Central memory CD4-positive, alpha-beta T cell (primary cell): ENCODE results near the gene MYO10.
"Not testable (repeated sequence)": the region's sequence is repeated elsewhere in the genome, so short reads cannot be mapped to it uniquely, and the experiment has no call there.

Experiments
- DNase-seq: peaks from one replicate; pipeline ENCODE4 v3.0.0; 2022

Gene MYO10

DNA sequence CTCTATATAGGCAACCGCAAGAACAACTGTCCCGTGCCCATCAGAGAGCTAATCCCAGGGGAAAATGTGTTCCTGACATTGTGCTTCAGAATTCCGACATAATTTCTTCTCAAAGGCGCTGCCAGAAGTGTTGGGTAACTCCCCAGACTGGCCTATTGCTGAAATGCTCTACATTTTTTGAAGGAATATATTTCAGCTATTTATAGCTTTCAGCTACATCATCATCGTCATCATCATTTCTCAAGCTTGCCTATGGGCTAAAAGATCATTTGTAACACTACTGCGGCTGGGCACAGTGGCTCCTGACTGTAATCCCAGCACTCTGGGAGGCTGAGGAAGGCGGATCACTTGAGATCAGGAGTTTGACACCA lies 49.7 kb downstream of the MYO10 start:
- no peak for DNase-seq

DNA sequence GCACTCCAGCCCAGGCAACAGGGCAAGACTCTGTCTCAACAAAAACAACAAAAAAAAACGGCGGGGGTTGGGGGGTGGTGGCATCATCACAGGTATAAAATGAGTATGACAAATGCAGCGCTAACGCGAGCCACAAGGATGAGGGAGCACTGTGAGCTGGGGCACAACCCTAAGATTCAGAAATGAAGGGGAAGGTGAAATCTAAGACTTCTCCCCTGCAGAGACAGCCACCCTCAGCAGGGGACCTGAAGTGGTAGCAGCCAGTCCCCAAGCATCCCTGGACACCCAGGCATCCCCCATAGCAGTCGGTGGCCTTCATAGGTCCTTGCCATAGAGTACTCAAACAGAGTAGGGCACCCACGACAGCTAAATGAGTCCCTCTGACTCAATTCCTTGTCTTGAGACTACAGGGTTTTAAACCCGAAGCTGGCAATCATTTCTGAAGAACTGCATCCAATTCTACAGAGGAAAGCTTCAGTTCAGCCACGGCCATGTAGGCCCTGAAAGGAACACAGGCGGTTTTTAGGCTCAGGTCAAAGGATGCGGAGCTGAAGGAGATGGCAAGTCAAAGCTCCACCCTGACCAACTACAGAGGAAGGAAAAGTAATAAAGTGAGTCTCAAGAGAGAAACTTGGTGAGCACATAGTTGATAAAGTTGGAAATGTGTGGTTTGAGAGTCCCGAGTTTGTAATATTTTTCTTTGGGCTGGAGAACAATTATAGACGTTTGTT lies 50.3 kb downstream of the MYO10 start:
- no peak for DNase-seq

DNA sequence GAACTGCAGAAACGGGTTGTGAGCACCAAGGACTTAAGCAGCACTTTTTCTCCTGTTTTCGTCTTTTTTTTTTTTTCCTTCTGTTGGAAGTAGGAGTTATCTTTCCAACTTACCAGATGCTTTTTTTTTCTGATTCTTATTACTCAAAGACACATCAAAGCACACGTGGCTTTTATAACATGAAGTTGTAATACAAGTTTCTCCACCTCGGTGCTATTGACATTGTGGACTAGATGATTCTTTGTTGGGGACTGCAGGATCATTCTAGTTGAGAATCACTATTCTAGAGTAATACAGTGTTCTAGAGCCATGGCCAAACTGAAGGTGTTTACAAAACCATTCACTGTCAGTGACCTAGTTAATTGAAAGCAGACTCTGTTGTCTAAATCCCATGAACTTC lies 51.5 kb downstream of the MYO10 start:
- DNase-seq = no peak

DNA sequence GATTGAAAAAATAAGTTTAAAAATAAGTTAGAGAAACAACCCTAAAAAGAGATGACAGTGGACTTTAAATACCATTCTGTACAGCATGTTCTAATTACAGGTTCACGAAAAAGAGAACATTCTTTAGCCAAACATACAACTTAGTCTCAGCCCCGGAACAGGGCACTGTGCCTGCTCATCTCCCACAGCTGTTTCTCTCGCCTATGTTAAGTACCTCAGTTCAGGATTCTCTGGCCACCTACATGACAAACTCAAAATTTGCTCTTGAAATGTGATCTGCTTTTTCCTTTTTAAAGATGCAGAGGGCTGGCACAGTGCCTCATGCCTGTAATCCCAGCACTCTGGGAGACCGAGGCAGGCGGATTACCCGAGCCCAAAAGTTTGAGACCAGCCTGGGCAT lies 52.3 kb downstream of the MYO10 start:
- no peak for DNase-seq

DNA sequence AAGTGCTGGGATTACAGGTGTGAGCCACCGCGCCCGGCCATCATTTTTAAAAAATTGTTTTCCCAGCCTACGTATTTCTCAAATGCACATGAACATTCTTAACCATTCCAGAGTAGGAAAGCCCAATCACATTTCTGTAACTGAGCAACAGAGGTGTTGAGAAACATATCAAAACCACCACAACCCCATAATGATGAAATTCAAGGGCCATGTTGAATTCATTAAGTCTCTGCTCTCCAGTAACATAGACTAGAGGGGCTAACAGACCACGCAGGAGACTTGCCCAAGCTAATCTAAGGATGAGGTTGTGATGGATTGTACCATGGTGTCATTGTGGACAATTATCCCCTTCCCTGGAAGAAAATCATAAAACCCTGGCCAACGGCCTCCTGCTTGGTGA lies 52.9 kb downstream of the MYO10 start:
- no peak for DNase-seq

DNA sequence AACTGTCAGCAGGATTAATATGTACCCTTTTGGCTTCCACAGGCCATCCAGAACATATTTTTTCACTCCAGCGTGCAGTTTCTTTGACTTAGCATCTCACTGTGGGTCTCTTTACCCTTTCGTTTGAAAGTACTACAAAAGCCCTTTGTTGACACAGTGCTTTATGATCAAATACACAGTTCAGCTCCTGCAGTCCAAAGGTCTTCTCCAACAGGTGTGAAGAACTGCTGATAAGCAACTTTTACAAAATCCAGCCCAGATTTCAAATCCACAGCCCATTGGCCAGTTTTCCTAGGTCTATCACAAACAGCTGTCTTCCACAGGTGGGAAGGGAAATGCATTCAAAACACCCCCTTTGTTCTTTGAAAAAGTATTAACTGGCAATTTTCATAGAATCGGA lies 54.8 kb downstream of the MYO10 start:
- no peak for DNase-seq

DNA sequence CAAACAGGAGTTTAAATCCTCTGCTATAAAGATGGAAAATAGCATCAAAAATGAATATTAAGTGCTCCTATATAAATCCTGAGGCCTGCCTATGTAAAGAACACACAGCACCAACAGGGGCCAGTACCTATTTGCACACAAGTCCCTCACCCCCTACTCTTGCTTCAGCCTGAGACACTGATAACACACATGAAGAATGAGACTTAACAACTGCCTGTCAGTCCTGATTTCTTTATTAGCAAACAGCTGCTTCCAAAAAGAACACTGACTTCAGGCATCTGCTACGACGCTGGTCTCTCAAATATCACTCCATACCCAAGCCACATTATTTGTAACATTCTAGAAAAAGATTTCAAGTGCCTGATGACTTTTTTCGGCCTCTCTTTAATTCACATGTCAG lies 55.5 kb downstream of the MYO10 start:
- no peak for DNase-seq

DNA sequence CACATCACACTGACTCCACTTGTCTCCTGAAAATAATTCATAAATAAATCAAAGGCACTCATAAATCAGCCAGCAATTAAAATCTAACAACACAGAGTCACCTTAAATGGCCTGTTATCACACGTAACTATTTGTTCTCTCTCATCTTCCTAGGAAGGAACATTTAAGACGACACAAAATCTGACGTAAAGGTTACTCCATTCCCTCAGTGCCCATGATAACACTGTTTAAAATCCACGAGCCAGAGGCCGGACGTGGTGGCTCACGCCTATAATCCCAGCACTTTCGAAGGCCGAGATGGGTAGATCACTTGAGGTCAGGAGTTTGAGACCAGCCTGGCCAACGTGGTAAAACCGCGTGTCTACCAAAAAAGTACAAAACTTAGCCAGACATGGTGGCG lies 56.4 kb downstream of the MYO10 start:
- no peak for DNase-seq

DNA sequence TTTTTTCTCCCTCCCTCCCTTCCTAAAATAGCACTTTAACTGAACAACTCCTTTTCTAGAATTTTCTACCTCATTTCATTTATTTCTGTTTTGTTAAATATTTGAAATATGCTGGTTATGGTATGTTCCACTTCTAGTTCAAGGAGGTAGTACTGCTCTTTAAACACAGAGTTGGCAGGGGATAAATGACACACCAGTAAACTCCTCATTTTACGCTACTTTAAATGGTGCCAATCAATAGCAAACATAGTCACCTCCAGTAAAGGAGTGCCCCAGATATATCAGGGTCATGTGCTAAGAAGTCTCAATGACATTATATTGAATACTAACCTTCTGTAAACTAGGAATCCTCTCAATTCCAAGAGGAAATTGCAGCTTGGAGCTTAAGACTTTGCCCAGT lies 56.9 kb downstream of the MYO10 start:
- DNase-seq = no peak

DNA sequence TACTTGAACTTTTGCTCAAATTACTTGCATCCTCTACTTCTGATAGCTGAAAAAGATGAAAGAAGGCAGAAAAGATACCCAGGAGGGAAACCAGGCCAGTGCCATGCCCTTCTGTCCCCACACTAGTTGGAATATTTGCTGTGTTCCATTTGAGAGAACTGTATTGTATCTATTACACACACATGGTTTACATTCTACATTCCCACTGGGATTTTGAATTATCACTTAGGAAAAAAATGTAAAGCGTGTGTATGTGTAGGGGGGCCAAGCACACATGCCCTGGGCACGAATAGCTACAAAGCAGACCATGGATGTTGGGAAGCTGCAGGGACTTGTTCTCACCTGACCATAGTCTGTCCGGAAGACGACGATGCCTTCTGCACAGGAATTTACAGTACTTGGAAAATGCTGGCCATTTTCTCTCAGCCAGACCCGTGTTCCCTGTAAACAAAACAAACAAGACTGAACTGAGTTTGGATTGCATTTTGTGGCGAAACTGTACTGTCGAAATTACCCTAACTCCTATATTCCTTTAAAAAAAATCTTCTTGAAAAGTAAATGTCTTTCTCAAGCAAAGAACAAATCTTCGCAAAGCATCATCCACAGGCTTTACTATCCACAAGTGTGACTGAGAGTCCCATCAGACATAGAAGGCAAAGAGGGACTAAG lies 58.7 kb downstream of the MYO10 start:
- no peak for DNase-seq

DNA sequence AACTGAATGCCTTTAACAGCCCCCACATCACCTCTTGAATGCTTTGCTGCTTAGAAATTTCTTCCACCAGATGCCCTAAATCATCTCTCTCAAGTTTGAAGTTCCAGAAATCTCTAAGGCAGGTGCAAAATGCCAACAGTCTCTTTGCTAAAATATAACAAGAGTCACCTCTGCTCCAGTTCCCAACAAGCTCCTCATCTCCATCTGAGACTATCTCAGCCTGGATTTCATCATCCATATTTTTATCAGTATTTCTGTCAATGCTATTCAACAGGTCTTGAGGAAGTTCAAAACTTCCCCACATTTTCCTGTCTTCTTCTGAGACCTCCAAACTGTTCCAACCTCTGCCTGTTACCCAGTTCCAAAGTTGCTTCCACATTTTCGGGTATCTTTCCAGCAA lies 61.7 kb downstream of the MYO10 start:
- DNase-seq = not testable (repeated sequence)

DNA sequence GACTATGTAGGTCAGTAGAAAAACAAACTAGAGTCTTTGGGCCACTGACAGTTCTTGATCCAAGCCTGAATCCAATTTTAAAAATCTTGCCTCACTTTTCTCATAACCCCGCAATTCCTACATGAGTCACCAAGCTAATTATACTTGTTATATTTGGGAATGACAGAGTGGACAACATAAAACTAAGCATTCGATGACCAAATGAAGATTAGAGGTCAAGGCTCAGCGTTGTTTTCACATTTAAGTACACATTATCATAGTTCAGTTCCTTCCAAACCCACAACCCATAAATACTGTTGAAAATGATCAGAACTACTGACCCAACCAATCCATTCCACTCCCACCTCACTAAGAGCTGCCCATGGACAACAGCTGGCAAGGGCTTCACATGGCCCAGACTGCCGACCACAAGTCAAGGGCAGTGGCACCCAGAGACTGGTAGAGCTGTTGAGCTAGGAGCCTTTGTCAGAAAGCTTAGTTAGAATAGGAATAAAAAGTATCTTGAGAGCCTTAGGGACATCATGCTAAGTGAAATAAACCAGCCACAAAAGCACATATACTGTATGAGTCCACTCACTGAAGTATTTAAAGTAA lies 64.2 kb downstream of the MYO10 start:
- DNase-seq = no peak

DNA sequence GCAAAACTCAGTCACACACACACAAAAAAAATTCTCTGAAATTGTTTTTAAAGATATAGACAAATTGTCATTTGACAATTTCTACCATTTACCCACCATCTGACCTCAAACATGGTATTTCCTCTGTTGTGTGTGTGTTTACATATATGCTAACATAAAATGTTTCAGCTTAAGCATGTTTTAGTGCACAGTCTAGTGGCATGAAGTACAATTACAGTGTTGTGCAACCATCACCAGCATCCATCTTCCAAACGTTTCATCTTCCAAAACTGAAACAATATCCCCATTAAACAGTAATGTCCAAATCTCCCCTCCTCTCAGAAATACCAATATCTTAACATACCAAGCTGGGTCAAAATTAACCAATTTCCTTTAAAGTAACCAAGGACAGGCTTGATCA lies 65.2 kb downstream of the MYO10 start:
- DNase-seq = no peak

DNA sequence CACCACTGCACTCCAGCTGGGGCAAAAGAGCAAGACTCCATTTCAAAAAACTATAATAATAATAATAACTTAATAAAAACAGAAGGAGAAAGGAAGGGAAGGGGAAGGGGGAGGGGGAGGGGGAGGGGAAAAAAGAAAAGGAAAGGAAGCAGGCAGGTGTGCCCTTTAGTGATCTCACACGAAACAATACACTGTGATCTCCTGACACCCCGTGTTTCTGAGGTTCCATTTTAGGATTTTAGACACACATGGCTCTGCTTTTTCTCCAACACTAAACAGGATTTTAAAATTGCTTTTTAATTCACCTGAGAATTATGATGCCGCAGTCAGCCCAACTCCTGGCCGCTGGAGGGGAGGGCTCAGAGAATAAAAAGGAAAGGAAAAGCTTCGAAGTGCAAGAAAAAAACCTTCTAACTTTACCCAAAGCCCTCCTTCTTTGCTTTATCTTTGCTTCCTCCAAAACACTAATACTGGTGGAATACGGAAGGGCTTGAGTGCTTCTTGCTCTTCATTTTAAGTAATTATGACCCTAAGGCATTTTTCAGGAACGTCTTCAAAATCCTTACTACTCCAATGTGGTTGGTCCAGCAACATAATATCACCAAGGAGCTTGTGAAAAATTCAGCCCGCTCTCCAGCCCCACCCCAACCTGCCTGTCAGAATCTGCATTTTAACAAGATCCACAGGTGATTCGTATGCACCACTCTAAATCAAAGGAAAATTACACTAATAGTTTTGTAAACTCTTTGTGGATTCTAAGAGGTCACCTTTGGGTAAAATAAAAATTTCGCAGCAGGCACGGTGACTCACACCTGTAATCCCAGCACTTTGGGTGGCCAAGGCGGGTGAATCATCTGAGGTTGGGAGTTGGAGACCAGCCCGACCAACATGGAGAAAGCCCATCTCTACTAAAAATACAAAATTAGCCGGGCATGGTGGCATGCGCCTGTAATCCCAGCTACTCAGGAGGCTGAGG lies 66.0 kb downstream of the MYO10 start:
- DNase-seq = no peak

DNA sequence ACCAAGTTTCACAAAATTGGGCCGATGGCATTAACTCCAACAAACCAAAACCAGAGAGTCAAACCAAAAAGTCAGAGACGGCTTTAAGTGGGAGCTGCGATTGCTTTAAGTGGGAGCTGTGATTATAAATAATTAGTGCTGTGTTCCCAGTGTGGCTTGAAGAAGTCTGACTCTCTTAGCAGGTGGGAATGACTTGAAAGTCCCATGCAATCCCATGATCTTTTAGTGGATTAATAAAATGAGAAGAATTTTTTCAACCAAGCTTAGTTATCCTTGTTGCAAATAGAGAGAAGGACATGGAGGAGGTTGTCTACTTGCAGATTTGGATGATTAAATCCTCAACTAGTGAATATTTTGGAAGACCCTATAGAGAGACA lies 68.5 kb downstream of the MYO10 start:
- DNase-seq = no peak

DNA sequence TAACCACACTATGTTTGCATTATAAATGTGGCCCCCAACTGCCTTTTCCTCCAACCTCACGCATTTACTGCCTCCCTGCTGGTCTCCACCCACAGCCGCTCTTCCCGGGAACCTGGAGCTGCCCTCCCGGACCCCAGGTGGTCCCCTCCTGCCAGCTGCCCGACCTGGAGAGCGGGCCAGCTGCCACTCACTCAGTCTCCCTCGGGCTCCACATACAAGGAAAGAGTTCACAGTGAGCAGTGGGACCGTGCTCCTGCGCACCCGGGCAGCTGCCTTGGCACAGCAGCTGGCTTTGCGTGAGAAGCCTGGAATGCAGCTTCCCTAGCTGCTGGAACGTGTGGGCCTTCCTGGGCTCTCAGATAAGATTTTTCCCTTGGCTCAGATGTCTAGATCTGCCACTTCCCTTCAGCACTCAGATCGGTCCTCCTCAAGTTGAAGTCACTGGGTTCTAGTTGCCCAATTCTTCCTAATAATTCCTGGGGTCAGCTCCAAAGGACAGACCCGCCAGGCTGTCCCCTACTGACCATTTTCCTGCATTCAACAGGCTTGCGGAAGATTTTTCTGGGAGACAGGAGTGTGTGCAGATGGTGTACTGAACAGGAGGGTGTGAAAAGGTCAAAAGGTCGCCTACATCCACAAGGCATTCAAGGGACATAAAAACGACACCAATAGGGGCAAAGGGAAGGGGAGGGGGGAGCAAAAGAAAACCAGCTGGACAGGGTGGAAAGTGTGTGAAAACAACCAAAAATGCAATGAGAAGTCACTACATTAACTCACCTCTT lies 69.1 kb downstream of the MYO10 start:
- DNase-seq = no peak

DNA sequence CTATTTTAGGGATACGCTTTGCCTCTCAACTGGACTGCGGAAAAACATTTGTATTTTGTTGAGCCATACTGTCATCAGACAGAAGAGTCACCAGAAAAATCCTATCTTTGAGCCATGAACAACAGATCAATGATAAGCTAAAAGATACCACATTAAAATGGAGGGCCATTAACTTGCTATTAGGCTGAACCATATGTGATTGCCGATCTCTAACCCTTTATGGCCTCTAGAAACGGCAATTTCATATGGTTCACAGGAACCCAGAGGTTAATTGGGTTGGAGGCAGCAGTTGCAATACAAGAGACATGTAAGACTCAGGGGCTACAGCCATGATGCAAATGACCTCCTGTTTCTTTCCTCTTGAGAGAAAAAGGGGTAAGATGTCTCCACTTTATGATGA lies 69.8 kb downstream of the MYO10 start:
- no peak for DNase-seq

DNA sequence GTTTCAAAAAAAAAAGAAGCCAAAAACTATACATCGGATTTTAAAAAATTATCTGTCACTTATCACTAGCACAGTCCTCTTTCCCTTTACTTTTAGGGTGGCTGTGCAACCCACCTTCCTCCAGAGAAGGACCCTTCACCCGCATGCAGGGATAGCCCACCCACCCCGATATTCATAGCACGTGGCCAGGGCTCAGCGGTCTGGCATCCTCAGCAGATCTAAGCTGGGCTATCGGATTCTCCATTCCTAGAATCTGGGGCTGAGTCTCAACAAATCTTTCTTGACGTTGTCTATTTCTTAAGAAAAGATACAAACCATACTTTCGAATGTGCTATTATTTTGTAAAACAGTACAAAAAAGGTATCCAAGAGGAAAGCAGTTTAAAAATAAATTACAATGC lies 70.9 kb downstream of the MYO10 start:
- DNase-seq = no peak

DNA sequence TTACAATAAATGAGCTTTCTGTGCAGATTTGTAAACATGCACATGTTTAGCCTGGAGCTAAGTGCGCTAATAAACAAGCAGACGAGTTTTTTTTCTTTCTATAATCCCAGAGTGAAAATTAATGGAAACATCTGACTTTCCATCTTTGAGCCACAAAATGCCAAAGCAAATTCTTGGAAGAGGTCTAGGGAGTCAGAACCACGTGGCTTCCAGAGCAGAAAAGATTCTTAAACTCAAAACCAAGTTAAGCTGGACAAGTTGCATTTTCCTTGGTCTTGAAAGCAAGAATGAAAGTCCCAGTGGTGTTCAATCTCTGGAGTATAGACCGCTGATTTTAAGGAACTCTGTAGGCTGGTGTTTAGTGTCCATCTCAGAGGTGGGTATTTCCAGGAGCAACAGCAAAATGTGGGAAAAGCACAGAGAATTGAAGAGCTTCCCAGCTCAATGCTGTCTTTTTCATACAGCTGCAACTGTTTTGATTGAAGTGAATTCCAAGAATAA lies 71.4 kb downstream of the MYO10 start:
- no peak for DNase-seq

DNA sequence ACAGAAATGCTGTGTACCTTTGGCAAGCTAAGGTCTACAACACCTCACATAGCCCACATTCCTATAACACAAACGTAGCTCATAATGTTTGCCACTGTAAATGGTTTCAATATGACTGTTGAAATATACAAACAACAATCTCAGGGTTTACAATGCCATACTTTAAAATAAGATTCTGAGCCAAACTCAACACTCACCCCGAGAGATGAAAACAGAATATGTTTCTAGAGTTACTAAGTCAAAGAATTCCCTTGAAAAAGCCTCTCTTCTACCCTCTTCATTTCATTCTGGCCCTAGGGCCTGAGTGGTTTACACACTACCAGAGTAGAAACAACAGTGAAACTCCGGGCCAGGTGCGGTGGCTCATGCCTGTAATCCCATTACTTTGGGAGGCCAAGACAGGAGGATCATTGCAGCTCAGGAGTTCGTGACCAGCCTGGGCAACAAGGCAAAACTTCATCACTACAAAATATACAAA lies 72.6 kb downstream of the MYO10 start:
- no peak for DNase-seq

DNA sequence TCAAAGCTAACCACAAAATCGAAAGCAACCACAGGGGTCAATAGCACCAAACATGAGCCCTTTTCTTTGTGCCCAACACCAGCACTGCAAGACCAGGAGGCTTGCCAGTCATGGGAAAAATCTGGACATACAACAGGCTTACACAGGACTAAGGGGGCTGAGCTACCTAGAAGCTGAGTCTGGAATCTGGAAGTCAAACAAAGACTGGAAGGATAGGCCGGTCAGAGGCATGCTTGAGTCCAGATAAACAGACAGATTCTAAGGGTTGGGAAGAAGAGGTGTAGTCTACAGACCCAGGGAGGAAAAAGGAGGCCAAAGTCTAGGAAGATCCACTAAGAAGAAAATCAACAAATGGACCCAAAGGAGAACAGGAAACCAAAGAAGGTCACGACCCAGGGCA lies 73.3 kb downstream of the MYO10 start:
- DNase-seq = no peak

DNA sequence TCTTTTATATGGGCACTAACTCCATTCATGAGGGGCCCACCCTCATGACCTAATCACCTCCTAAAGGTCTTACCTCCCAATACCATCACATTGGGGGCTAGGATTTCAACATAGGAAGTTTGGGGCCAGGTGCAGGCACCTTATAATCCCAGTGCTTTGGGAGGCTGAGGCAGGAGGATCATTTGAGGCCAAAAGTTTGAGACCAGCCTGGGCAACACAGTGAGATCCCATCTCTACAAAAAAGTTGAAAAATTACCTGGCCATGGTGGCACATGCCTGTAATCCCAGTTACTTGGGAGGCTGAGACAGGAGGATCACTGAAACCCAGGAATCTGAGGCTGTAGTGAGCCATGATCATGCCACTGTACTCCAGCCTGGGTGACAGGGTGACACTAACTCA lies 76.7 kb downstream of the MYO10 start:
- DNase-seq = no peak
